GM10266 (cell line): Measurements from ENCODE around the gene RELB.

Experiments
- DNase-seq: peaks from one replicate; pipeline ENCODE4 v3.0.0; 2012; ENCODE audit errors: extremely low spot score
- CTCF ChIP-seq: IDR thresholded peaks from 2 replicates; pipeline ENCODE4 v1.5.1; 2012; ENCODE audit warnings: mild to moderate bottlenecking, low read depth; ENCODE audit not compliant: control insufficient read depth, insufficient read depth; ENCODE audit errors: missing control alignments

The RELB gene

GRCh38 chr19:44973982-44974735, 27.1 kb upstream of the RELB start:
- DNase-seq: no peak
- no peak for TF ChIP-seq CTCF

- TF ChIP-seq CTCF: no peak
- DNase-seq: no peak
Measured at GRCh38 chr19:44974857-44975256, 26.4 kb upstream of the RELB start.

- TF ChIP-seq CTCF: no peak
- no peak for DNase-seq
Measured at GRCh38 chr19:44975444-44975843, 25.8 kb upstream of the RELB start.

- no peak for TF ChIP-seq CTCF
- DNase-seq: no peak
Measured at GRCh38 chr19:44984005-44984404, 17.3 kb upstream of the RELB start.

GRCh38 chr19:44985445-44985844, 15.8 kb upstream of the RELB start:
- TF ChIP-seq CTCF: no peak
- DNase-seq: no peak

GRCh38 chr19:44986389-44986788, 14.9 kb upstream of the RELB start:
- DNase-seq: no peak
- TF ChIP-seq CTCF: no peak

GRCh38 chr19:44987148-44987675, 14.1 kb upstream of the RELB start:
- DNase-seq: no peak
- TF ChIP-seq CTCF: no peak
